T-helper 2 cell (primary cell): Measurements from ENCODE around the gene NXPH3.

Experiments used
- DNase-seq, 5 experiments: peaks; one replicate each; pipeline versions ENCODE4 v3.0.0 to v3.0.0-alpha.2; 2012 to 2022

NXPH3 gene

GRCh38 chr17:49576088-49576916, 631 bp downstream of the NXPH3 start:
- peak in 1 of 5 experiments; percentile 21 for DNase-seq

GRCh38 chr17:49576917-49577649, 1.4 kb downstream of the NXPH3 start:
- DNase-seq, result no peak

GRCh38 chr17:49577650-49577934, 1.9 kb downstream of the NXPH3 start:
- no peak for DNase-seq

GRCh38 chr17:49577963-49578362, 2.3 kb downstream of the NXPH3 start:
- no peak for DNase-seq

GRCh38 chr17:49578414-49578813, 2.7 kb downstream of the NXPH3 start:
- DNase-seq, result no peak

GRCh38 chr17:49578952-49579500, 3.4 kb downstream of the NXPH3 start:
- DNase-seq, result no peak

DNA sequence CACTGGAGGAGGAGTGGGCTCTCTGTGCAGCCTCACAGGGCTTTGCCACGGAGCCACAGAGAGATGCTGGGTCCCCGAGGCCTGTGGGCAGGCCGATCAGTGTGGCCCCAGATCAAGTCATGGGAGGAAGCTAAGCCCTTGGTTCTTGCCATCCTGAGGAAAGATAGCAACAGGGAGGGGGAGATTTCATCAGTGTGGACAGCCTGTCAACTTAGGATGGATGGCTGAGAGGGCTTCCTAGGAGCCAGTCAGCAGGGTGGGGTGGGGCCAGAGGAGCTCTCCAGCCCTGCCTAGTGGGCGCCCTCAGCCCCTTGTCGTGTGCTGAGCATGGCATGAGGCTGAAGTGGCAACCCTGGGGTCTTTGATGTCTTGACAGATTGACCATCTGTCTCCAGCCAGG, 3.9 kb downstream of the NXPH3 start:
- no peak for DNase-seq

GRCh38 chr17:49580055-49580721, 4.5 kb downstream of the NXPH3 start:
- DNase-seq, result no peak

- DNase-seq, result no peak
Observed at GRCh38 chr17:49580981-49581647, 5.4 kb downstream of the NXPH3 start.

DNA sequence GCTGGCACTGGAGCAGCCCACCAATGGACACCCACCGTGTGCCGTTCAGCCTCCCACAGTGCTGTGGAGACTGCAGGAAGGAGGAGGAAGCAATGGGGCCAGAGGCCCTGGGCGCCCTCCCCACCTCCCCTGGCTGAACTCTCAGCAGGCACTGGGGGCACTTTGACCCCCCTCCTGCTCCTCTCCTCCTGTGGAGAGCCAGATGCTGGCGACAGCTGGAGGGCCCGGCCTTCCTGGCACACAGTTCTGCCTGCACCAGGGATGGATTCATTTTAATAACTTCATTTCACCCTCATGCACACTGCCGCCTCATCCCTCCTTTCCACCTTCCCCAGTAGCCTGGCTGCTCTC, 6.0 kb downstream of the NXPH3 start:
- DNase-seq, result no peak

DNA sequence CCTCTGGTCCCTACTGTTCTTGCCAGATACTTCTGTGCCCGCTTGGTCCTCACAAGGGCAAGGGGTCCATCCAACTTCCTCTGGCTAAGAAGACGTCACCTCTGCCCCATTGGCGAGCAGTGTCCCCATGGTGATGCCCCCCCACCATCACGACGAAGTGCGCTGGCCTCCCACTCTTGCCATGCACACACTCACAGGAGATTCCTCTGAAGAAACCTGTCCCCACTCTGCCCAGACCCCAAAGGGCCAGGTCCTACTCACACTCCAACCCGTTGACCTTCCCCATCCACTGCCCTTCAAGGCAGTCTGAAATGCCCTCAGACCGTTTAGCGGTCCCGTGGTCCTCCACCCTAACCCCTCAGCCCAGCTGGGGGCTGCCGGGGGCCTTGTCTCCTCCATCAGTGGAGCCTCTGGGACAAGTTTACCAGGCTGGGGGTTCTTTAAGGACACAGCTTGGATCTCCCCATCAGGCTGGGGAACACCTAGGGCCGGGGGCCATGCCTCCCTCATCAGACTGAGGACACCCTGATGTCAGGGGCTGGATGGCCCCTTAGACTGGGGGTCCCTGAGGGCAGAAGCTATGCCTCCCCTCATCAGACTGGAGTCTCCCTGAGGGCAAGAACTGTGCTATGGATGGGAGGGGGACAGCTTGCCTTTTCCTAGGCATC, 6.5 kb downstream of the NXPH3 start:
- DNase-seq, result no peak

- no peak for DNase-seq
Observed at GRCh38 chr17:49582789-49583188, 7.1 kb downstream of the NXPH3 start.

DNA sequence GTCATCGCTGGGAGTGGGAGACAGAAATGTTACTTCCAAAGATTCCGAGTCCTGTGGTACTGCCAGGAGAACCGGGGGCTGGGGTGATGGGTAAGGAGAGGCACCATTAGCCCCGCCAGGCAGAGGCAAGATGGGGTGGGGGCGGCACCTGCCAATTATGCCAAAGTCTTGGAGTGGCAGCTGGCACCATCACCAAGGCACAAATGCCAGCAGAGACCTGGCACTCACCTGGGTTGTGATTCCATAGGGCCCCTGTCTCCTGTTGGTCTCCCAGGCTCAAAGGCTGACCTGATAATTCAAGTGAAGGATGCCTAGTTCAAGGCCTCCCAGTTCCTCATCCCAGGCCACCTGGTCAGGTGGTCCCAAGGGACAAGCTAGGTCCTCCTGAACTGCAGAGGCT, 7.6 kb downstream of the NXPH3 start:
- DNase-seq, result no peak

GRCh38 chr17:49583889-49584288, 8.2 kb downstream of the NXPH3 start:
- no peak for DNase-seq

DNA sequence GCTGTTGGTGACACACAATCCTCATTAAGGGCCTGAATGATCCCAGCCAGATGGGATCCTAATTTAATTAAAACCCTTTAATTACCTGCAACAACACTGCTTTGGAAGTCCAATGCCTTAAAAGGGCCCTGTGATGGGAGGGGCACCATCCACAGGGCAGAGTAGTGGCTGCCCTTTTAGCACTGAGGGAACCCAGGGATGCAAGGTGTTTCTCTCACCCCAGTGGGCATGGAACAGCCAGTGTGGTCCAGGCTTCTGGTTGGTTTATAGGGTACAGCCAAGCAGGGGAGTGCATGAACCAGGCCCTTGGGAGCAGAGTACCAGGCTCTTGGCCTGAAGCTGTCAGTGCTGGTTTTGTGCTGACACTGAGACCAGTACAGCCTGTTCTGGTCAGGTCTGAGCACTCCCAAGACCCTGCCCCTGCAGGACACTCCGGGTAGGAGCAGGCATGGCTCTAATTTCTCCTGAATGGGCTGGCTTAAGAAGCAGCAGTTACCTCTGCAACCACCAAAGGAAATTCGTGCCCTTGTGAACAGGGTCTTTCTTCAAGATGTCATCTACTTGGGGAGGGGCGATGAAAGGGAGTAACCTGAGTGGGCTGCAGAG, 9.9 kb downstream of the NXPH3 start:
- DNase-seq, result no peak

DNA sequence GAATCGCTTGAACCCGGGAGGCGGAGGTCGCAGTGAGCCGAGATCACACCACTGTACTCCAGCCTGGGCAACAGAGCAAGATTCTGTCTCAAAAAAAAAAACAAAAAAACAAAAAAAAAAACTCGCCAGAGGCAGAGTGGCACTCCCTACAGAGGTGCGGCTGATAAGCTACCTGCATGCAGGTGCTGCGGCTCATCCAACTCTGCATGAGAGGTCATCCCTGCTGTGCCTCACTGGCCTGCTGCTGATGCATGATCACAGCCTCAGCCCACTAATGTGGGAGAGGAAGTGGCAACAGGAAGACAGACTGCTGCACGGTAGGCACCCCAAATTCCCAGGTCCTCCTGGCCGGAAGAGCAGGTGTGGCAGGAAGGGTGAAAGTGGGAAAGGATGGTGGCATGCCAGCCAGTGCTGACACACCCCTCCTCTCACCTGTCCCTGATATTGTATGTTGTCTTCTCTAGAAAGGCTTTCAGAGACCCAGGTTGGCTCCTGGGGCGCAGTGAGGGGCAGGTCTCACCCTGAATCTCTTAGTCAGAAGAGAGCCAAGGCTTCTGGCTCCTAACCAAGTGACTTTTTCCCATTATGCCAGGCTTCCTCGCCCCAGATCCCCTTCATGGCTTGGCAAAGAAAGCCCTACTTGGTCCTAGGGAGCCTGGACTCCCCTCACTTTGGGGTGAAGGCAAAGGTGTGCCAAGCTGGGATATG, 11.8 kb downstream of the NXPH3 start:
- DNase-seq, result no peak

DNA sequence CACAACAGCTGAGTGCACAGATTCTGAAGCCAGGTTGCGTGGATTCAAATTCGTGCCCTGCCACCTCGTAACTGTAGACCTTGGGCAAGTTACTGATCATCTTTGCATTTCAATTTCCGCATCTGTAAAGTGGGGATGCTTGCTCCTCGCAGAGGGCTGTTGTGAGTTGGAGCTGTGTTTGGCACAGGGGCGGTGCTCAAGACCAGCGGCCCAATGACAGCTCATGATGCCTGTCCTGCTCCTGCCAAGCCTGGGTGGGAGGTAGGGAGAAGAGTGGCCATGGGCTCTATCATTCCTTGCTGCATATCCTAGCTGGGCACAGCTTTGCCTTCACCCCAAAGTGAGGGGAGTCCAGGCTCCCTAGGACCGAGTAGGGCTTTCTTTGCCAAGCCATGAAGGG, 12.6 kb downstream of the NXPH3 start:
- DNase-seq, result no peak

- no peak for DNase-seq
Observed at GRCh38 chr17:49588726-49589576, 13.3 kb downstream of the NXPH3 start.

DNA sequence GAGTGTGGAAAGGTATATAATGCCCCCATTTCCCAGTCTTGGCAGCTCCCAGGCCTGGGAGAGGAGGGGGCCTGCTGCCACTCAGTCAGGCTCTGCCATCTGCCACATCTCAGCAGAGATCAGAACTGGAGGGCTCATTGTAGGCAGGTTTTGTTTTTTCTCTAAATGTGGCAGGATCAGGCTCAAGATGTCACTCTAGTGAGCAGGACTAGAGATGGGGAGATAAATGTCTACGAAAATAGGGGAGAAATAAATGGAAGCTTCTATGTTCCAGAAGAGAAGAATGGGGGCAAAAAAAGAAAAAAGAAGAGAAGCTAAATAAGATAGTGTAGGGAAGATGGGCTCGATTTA, 13.9 kb downstream of the NXPH3 start:
- no peak for DNase-seq

GRCh38 chr17:49590874-49591273, 15.2 kb downstream of the NXPH3 start:
- no peak for DNase-seq

DNA sequence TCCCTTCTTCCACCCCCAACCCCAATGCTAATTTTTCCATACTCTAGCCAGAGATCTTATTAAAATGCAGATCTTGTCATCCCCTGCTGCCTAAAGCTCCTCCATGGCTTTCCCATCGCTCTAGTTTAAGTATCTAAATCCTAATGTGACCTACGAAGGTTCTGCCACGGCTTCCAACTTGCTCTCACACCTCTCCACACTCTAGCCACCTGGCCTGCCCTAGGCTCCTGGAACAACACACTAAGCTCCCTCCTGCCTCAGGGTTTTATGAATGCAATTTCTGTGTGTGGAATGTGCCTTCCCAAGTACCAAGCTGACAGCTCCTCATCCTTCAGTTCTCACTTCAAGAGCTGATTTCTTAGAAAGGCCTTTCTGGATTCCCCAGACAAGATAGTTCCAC, 16.6 kb downstream of the NXPH3 start:
- no peak for DNase-seq
